GM18519 (cell line): Measurements from ENCODE around the gene EFEMP2.
"Not testable (repeated sequence)": the region's sequence is repeated elsewhere in the genome, so short reads cannot be mapped to it uniquely, and the experiment has no call there.

ENCODE experiments used
- ATAC-seq: cut with Tn5 transposase; IDR thresholded peaks from one replicate; pipeline ENCODE4 v1.9.1; 2021; ENCODE audit warnings: mild to moderate bottlenecking, moderate library complexity; ENCODE audit not compliant: unreplicated experiment, low FRiP score

EFEMP2 gene

DNA sequence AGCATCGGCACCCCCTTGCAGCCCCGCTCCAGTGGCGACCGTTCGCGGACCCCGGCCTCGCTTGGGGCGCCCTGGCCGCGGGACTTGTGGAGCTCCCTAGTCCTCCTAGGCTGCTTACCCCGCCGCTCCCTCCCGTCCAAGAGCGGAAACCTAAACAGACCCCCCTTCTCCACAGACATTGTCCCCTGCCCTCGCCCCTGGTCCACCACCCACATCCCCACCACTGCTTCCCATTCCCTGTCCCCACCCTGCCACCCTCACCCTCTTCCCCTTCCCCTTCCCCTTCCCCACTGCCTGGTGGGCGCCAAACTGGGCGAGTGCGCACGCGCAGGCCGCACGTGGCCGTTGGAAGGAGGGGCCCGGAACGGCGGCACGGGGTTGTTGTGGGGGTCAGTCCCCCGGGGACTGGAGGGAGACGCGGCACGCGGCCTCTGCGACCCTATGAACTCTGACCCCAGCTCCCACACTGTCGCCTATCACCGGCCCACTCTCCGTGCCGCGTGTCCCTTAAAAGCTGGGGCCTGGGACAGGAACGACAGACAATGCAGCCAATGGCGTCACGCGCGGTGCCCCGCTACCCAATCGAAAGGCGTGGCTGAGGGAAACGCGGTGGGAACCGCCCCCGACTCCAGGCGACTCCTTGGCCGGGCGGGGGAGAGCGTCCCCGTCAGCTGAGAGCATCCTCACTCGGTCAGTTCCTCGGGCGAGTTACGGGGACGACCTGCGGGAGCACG, 39.1 kb downstream of the EFEMP2 start, which contains the start of gene SNX32:
SNX32 (plus strand) TSS at position 667 of the 734 bp plus-strand sequence. CDS start 103 bp downstream, outside the sequence.
- peak; percentile 71 for ATAC-seq

DNA sequence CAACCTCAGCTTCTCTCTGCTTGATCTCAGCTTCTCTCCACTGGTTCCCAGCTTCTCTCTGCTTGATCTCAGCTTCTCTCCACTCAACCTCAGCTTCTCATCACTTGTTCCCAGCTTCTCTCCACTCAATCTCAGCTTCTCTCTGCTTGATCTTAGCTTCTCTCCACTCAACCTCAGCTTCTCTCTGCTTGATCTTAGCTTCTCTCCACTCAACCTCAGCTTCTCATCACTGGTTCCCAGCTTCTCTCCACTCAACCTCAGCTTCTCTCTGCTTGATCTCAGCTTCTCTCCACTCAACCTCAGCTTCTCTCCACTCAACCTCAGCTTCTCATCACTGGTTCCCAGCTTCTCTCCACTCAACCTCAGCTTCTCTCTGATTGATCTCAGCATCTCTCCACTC, 40.4 kb downstream of the EFEMP2 start:
- not testable (repeated sequence) for ATAC-seq

DNA sequence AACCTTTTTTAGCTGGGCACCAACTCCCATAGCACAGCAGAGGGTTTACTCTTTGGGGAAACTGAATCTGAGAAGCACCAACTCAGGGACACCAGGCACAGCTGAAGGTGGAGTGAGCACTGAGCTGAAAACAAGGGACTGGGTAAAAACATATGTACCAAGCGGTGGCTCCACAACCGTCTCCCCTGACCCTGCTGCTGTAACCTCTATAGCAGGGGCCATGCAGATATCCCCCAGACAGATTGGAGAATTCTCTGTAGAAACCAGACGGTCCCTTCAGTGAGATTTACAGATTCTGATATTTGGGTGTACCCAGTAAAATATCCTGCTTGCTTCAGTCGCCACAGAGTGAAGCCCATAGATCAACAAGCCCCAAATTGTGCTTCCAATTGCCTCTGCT, 43.1 kb downstream of the EFEMP2 start:
- no peak for ATAC-seq

- no peak for ATAC-seq
These were observed 45.4 kb downstream of the EFEMP2 start for GRCh38 chr11:65826984-65827735.

DNA sequence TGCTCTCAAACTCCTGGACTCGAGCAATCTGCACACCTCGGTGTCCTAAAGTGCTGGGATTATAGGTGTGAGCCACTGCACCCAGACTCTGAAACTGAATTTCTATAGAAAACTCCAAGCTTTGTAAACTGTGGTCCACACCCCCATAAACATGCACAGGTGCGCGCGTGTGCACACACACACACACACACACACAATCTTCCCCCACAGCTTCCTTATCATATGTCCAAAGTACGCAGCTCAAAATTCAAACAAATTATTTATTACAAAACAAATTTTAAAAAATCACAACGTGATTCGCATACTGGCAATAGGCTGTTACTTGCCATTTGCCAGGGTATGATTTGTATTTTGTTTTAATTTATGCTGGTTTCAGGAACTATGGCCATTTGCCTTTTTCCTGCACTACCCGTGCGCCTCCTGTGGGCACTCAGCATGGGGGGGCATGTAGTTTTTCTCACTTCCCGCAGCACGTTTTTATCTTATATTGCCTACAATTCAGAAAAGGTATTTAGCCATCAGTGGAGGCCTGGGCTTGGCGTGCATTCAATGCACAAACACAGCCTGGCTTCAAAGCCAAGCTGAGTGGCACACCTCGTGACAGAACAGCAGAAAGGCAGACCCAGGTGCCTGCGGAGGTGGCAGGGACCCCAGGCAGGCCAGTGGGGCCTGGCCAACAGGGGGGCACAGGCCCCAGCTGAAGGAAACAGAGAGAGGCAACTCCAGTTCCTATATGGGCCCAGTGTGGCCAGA, 49.6 kb downstream of the EFEMP2 start:
- ATAC-seq: no peak

- no peak for ATAC-seq
These were observed 51.5 kb downstream of the EFEMP2 start for GRCh38 chr11:65821107-65821506.

- ATAC-seq: peak; percentile 76
These were observed 54.5 kb downstream of the EFEMP2 start for GRCh38 chr11:65817835-65818680.

DNA sequence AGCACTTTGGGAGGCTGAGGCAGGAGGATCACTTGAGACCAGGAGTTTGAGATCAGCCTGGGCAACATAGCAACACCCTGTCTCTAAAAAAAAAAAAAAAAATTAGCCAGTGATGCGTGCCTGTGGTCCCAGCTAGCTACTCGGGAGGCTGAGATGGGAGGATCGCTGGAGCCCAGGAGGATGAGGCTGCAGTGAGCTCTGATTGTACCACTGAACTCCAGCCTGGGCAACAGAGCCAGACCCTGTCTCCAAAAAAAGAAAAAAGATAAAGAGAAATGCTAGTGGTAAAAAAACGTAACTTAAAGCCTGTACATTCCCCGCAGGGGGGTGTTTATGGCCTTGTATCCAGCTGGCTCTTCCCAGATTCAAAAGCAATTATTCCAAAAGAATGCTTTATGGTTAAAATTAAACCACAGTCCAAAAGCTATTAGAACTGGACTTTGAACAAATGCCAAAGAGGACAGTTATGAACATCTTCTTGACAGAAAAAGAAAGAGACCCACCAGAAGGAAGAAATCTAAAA, 55.2 kb downstream of the EFEMP2 start:
- no peak for ATAC-seq

DNA sequence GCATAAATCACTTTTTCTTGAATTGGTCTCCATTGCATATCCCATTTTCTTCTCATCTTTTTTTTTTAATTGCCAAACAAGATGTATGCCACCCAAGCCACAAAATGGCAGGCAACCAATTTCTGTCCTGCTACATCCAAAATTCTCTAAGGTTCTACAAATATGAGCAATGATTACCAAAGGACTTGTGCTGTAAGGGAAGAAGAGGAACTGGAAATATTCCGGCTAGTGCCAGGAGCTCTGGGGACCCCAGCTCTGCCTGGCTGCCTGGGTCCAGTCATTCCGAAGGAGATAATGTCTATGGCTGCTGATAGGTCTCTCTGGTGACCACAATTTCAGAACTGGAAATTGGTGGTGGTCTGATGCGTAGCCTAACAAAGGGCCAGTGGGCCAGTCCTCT, 55.9 kb downstream of the EFEMP2 start:
- no peak for ATAC-seq
